HL-60 (cell line): Measurements from ENCODE around the gene MIOS.

Experiments
- GABPA ChIP-seq: IDR thresholded peaks from 2 replicates; pipeline ENCODE4 v1.6.1; 2012; ENCODE audit warnings: low read depth
- TF ChIP-seq, protein P1 (sequence below): IDR thresholded peaks from one replicate; pipeline ENCODE4 v1.5.1; 2011; ENCODE audit warnings: low read length, control low read depth, inconsistent platforms; ENCODE audit not compliant: insufficient read depth

- TF ChIP-seq, protein P1, sequence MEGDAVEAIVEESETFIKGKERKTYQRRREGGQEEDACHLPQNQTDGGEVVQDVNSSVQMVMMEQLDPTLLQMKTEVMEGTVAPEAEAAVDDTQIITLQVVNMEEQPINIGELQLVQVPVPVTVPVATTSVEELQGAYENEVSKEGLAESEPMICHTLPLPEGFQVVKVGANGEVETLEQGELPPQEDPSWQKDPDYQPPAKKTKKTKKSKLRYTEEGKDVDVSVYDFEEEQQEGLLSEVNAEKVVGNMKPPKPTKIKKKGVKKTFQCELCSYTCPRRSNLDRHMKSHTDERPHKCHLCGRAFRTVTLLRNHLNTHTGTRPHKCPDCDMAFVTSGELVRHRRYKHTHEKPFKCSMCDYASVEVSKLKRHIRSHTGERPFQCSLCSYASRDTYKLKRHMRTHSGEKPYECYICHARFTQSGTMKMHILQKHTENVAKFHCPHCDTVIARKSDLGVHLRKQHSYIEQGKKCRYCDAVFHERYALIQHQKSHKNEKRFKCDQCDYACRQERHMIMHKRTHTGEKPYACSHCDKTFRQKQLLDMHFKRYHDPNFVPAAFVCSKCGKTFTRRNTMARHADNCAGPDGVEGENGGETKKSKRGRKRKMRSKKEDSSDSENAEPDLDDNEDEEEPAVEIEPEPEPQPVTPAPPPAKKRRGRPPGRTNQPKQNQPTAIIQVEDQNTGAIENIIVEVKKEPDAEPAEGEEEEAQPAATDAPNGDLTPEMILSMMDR: no peak
- no peak for TF ChIP-seq GABPA
Observed at GRCh38 chr7:7568553-7568952, 1.9 kb downstream of the MIOS start.
